GM19240 (cell line): Measurements from ENCODE around the gene TRIM72.
"Not testable (repeated sequence)": the region's sequence is repeated elsewhere in the genome, so short reads cannot be mapped to it uniquely, and the experiment has no call there.

Experiments
- DNase-seq: peaks from one replicate; pipeline ENCODE4 v3.0.0; 2011; ENCODE audit warnings: low spot score; ENCODE audit not compliant: insufficient read length

Gene TRIM72, protein sequence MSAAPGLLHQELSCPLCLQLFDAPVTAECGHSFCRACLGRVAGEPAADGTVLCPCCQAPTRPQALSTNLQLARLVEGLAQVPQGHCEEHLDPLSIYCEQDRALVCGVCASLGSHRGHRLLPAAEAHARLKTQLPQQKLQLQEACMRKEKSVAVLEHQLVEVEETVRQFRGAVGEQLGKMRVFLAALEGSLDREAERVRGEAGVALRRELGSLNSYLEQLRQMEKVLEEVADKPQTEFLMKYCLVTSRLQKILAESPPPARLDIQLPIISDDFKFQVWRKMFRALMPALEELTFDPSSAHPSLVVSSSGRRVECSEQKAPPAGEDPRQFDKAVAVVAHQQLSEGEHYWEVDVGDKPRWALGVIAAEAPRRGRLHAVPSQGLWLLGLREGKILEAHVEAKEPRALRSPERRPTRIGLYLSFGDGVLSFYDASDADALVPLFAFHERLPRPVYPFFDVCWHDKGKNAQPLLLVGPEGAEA

DNA sequence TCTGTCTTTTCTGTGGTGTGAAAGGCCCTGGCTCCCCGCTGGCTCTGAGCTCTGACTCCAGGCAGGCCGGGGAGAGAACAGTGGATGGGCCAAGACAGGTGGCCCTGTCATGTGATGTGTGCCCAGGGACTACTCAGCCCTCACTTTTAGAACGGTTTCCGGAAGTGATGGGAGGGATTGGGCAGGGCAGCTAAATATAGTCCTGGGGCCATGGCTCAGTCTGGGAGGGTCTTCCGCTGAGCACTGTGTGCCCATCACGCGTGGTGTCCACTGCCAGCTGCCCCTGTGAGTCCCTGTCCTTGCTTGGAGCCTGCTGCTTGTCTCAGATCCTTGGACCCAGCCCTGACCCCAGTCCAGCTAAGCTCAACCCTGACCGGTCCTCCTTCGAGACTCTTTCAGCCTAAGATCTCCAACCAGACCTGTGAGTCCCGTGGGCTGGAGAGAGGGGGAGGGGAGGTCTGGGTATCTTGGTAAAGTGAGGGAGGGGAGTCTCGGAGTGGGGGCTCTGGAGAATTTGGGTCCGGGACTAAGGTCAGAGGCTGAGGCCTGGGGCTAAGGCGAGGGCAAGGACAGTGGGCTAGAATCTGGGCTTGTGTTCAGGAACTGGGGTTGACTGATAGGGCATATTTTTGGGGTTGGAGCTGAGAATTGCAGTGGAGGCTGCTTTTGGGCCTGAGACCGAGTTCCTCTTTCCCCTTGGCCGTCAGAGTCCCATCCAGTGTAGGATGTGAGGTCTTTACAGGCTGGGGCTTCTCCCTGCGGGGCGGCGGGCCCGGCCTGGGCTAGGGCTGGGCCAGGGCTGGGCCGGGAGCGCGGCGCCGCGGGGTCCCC, at the start of gene TRIM72:
TSS of gene TRIM72 (plus strand) at position 243 of the 831 bp plus-strand sequence. CDS start 620 bp downstream, outside the sequence.
- DNase-seq: no peak

DNA sequence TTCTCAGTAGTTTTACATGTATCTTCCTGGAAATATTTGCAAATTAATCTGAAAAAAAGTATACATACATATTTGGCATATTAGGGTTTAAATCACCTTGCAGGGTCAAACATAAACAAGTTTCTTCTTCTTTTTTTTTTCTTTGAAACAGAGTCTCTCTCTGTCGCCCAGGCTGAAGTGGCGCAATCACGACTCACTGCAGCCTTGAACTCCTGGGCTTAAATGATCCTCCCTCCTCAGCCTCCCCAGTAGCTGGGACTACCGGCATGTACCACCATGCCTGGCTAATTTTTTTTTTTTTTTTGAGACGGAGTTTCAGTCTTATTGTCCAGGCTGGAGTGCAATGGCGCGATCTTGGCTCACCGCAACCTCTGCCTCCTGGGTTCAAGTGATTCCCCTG, 46.6 kb upstream of the TRIM72 start:
- no peak for DNase-seq

DNA sequence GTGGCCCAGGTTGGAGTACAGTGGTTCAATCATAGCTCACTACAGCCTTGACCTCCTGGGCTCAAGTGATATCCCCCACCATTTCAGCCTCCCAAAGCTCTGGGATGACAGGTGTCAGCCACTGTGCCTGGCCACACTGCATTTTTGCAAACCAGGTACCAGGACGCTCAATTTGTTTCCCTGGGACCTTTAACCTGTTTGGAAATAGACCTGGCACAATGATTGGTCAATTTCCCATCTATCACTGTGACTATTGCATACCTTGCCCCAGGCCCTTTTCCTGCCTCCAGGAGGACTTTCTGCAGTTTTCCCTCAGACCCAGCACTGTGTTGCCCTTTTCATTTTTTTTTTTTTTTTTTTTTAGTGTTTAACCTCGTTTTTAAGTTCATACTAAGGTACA, 45.1 kb upstream of the TRIM72 start:
- no peak for DNase-seq

DNA sequence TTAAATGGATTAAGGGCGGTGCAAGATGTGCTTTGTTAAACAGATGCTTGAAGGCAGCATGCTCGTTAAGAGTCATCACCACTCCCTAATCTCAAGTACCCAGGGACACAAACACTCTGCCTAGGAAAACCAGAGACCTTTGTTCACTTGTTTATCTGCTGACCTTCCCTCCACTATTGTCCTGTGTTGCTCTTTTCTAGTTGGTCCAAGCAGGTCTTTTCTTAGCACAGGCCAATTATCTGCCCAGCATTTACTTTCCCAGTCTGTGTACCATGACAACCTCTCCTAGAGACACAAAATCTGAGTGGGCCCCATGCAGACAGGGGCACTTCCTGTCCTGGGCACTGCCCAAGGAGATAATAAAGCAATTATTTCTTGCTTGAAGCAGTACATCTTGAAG, 43.9 kb upstream of the TRIM72 start:
- not testable (repeated sequence) for DNase-seq

DNA sequence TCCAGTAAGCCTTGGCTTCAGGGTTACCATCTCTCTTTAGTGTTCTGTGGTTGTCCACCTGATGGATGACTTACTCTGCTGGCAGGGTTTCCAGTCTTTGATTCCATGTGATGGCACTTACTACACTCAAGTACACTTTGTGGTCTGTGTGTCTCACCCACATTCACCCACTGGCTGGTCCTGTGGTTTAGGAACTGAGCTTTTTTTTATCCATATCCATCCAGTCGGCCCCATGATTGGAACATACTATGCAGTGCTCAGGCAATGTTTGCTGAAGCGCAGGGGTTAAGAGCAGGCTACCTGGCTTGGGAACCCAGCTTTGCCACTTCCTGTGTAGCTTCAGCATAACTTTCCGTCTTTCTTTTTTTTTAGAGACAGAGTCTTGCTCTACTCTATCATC, 36.8 kb upstream of the TRIM72 start:
- DNase-seq: no peak

DNA sequence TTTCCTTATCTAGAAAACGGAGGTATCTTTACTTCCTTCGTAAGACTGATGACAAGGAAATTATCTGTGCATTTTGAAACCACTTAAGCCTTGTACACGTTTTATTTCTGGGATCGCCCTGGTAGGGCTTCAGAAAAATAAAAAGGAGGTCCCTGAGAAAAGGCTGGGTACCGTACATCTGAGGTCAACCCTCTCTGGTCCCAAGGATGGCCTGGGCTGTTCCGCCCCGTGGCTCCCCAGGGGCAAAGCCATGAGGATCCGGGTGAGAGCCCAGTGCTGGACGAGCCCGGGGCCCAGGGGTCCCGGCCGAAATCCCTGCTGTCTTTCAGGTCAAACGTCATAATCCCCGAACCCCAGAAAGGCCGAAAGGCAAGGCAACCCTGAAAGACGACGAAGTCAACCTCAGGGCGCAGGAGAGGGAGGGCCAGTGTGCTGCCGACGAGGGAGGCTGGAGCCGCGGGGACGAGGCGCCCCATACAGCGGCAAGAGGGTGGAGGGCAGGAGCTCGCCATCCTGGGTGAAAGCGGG, 34.6 kb upstream of the TRIM72 start:
- no peak for DNase-seq

DNA sequence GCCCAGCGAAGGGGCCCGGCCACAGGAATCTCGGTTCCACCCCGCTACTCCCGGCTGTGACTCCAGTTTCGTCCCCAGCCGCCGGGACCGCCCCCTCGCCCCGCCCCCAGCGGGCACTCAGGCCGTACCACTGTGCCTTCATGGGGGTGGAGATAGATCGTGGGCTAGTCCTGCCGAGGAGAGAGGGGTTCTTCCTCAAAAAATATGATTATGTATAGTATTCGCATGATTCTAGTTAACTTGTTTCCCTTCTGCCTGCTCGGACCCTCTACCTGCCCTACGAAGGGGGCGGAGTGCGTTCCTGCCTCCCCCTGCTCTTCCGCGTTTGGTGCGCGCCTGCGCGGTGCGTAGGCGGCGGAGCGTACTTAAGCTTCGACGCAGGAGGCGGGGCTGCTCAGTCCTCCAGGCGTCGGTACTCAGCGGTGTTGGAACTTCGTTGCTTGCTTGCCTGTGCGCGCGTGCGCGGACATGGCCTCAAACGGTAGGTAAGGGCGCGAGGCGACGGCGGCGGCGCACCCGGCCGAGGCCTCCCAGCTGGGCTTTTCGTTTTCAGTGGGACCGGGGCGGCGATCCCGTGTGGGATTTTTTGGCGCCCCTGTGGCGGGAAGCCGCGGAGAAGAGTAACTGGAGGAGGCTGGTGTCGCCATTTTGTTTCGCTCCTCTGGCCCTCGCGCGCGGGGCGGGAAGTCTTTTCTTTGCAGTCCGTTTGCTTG, 34.0 kb upstream of the TRIM72 start, which contains the start of gene FUS:
TSS of gene FUS (plus strand) at position 393 of the 713 bp plus-strand sequence. CDS start at position 469, 76 bp downstream.
- DNase-seq: peak; percentile 81

DNA sequence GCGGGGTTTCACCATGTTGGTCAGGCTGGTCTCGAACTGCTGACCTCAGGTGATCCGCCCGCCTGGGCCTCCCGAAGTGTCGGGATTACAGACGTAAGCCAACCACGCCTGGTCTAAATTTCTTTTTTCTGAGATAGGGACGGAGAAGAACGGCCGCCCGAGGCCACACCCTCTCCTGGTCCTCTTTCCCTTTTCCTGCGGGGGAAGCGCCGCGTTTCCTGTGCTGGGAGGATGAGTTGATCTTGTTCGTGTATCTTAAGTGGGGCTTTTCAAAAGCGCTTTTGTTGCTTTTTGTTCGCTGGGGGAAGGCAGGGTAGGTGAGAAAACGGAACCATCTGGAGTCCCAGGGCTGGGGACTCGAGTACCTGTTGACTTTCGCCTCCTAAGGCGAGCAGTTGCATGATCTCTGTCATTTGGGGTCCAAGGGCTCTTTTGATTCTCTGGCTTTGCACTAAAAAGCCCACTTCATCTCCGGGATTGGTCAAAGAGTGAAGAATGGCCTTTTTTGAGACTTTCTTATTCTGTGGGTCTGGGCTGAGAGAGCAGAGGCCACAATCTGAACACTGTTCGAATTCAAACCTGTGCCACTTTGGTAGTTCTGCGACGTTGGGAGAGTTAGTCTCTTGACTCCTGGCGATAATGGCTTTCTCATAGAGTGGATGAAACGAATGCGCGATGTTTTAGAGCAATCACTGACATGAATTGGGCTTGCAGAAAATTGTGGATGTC, 32.7 kb upstream of the TRIM72 start:
- DNase-seq: no peak

DNA sequence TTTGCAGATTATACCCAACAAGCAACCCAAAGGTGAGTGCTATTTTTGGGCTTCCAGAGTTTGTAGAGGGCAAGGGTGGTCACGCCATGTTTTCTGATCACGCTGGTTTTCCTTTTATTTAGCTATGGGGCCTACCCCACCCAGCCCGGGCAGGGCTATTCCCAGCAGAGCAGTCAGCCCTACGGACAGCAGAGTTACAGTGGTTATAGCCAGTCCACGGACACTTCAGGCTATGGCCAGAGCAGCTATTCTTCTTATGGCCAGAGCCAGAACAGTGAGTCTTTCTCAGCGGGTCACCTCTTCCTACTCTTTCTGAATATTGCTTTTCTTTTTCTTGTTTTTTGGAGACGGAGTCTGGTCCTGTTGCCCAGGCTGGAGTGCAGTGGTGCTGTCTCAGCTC, 31.5 kb upstream of the TRIM72 start:
- no peak for DNase-seq

DNA sequence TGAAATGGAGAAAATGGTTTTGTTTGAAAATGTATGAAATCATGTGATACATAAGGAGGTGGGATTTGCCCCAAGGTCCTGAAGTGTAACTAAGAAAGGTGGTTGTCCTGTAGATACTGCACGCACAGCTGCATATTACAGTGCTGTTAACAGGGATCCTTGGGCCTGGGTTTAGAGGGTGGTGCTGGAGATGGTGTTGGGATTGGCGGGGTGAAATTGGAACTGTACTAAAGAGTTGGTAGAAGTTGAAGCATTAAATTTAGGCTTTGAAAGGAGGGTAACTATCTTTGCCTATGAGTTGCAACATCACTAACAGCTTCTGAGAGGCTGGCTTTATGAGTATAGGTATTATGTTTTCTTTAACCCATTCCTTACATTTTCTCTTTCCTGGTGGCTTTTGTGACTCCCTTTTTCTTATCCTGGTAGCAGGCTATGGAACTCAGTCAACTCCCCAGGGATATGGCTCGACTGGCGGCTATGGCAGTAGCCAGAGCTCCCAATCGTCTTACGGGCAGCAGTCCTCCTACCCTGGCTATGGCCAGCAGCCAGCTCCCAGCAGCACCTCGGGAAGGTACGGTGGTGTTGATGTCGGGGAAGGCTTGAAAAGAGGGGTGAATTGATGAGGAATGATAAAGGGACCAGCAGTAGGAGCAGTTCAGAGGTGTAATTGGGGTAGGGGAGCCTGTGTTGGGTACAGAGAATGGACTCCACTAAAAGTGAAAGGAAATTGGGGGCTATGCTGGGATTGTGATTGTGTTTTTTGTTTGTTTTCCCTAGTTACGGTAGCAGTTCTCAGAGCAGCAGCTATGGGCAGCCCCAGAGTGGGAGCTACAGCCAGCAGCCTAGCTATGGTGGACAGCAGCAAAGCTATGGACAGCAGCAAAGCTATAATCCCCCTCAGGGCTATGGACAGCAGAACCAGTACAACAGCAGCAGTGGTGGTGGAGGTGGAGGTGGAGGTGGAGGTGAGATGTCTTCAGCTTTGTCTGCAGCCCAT, 30.2 kb upstream of the TRIM72 start:
- no peak for DNase-seq

DNA sequence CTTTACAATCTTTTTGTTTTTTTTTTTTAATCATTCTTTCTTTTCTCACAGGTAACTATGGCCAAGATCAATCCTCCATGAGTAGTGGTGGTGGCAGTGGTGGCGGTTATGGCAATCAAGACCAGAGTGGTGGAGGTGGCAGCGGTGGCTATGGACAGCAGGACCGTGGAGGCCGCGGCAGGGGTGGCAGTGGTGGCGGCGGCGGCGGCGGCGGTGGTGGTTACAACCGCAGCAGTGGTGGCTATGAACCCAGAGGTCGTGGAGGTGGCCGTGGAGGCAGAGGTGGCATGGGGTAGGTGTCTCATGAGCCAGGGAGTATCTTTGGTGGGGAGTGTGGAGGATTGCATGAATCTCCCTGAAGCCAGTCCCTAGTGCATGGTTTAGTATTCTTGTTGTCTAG, 29.0 kb upstream of the TRIM72 start:
- DNase-seq: no peak

DNA sequence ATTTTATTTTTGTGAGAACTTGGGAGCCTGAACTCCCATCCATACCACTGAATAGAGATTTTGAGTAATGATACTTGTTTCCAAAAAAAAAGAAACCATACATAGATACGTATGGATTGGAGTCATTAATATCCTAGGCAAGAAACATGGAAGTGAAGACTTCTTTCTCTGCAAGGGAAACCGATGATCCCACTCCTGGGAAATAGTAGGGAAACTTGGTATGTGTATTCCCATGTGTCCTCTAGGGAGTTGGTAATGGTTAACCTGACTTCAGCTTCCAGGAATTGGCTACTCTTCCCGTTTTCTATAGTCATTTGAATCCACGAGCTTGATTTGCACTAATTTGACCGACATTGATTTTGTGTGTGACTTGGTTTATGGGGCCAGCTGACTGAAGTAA, 28.6 kb upstream of the TRIM72 start:
- DNase-seq: no peak

DNA sequence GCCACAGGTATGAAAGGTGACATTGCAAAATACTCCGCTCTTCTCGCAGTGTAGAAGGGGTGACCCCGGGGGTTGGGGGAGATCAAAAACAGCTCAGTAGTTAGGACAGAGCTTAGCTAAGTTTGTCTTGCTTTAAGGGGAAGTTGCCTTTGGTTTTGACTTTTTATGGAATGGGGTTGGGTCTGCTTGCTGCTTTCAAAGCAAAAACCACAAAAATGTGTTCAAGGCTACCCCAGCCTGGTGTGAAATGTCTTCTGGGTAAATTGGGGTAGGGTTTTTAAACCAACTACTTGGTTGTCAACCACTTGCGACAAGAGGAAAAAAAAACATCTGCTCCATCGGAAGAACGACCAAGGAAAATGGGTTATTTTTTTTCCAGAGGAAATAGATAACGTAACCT, 27.7 kb upstream of the TRIM72 start:
- DNase-seq: no peak

DNA sequence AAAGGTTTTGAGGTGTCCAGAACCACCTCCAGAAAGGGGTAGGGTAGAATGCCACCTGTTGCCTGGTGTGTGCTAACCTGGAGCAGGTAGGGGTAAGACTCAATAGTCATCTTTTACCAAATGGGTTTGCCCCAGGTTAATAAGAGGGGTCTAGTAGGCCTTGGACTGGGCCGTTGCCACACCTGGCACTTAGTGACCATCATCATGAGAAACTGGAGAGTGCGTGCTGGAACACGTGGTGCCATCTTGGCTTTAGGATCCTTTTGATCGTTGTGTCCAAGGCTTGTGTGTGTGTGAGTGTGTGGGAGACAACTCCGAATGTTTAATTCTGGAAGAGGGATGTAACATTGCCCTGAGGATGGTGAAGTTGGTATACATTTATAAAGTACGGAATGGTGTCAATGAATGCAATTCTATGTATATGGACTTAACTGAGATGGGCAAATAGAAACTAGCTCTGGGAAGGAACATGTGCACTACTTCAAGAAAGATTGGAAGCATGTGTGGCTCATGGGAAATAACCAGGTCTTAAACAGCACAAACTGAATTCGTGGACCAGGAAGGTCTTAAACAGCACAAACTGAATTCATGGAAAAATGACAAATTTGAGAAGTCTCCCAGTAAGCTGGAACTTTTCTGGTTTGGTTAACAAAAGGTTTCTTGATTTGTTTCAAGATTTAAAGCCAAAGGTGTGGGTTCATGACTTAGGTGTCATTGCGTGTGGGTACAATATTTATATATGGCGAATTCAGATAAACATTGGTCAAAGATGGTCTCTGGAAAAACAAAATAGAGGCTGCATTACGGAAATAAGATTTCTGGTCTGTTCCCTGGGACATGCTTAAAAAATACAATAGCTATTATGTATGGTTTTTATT, 26.8 kb upstream of the TRIM72 start:
- no peak for DNase-seq

DNA sequence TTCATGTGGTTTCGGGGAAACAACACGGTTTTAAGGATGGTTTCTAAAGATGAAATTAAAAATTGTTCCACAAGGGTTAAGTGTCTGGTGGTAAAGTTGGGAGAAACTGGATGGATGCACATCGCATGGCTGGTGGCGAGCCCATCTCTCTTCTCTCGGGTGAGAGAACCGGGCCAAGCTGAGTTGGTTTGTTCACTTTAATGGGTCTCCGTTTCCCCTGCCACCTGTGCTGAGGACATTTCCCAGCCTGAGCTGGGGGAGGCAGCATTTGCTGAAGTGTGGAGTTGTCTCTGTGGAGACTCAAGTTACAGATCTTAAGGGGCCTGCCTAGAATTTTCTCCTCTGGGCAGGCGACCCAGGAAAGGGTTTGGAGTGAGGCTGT, 26.1 kb upstream of the TRIM72 start:
- DNase-seq: no peak

DNA sequence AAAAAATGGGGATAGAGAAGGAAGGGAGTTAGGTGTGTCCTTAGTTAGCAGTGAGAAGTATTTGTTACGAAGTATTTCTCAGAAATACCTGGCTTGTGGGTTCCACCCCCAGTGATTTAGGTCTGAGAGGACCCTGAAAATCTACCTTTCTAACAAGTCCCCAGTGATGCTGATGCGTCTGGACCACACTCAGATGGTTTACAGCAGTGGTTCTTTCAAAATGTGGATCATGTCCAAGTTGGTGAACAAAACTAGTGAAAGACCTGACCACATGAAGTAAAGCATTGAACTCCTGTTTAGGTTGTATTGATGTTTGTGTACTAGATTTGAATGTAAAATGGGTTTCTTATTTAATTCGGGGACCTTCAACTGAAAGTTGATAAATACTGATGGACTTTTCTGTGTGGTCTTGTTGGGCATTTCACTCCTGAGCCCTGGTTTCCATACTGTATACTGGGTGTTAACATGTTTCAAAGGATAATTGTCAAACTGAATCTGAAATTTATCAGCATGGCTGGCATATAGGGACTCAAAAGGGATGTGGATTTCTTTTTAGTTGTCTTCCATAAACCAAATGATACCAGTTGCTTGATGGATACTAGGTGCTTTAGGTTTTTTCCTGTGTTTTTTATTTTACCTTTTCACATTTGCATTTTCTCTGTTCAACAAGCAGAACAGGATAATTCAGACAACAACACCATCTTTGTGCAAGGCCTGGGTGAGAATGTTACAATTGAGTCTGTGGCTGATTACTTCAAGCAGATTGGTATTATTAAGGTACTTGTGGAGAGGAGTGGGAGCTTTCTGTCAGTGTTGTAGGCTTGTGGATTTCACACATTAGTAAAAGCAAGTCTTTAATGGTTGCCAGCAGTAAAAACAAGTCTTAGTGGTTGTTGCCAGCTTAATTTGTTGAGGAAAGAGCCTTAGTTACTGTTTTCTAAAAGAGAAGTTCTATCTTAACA, 25.2 kb upstream of the TRIM72 start:
- DNase-seq: no peak

DNA sequence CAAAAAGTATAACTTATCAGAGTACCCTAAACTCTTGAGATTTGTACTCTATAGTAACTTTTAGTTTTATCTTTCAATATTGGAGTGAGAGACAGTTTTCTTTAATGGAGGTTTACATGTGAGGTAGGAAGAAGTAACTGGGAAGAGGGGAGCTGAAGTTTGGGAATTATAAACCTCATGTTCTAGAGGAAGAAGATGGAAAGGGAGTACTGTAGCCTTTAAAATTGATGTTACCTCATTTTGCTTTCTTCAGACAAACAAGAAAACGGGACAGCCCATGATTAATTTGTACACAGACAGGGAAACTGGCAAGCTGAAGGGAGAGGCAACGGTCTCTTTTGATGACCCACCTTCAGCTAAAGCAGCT, 24.5 kb upstream of the TRIM72 start:
- no peak for DNase-seq
